Measurements from ENCODE around the gene GASK1B.

Gene GASK1B

GRCh38 chr4:158146736-158147135, 26.1 kb downstream of the GASK1B start:
- Histone ChIP-seq H3K4me1 (ENCODE audit: insufficient read depth, poor library complexity, severe bottlenecking) (no peaks in the 10 kb centered on the region), H3K4me3 (ENCODE audit: severe bottlenecking) (no peak overlapping the region), H3K9me3 (ENCODE audit: severe bottlenecking) (no peaks in the 10 kb centered on the region), H3K36me3 (ENCODE audit: low read depth) (no peaks in the 10 kb centered on the region), H3K27me3 (ENCODE audit: insufficient read depth, poor library complexity, severe bottlenecking) (no peaks in the 10 kb centered on the region), H3K27ac (ENCODE audit: poor library complexity, severe bottlenecking) (no peak overlapping the region)
- TF ChIP-seq CTCF (IDR thresholded peaks at IDR 0.05; ENCODE audit: poor library complexity, severe bottlenecking), result no peak
- no peak for DNase-seq (ENCODE audit: low spot score)
- no peak for ATAC-seq (ENCODE audit: low read depth)

- Histone ChIP-seq H3K27ac (ENCODE audit: poor library complexity, severe bottlenecking) (no peak overlapping the region), H3K9me3 (ENCODE audit: severe bottlenecking) (no peaks in the 10 kb centered on the region), H3K4me3 (ENCODE audit: severe bottlenecking) (no peak overlapping the region), H3K27me3 (ENCODE audit: insufficient read depth, poor library complexity, severe bottlenecking) (no peaks in the 10 kb centered on the region), H3K4me1 (ENCODE audit: insufficient read depth, poor library complexity, severe bottlenecking) (no peaks in the 10 kb centered on the region), H3K36me3 (ENCODE audit: low read depth) (no peaks in the 10 kb centered on the region)
- TF ChIP-seq CTCF (IDR thresholded peaks at IDR 0.05; ENCODE audit: poor library complexity, severe bottlenecking), result no peak
- DNase-seq (ENCODE audit: low spot score) (no peak), ATAC-seq (ENCODE audit: low read depth) (no peak)
These were observed 33.7 kb downstream of the GASK1B start for GRCh38 chr4:158139086-158139485.

- Histone ChIP-seq H3K36me3 (ENCODE audit: low read depth) (no peaks in the 10 kb centered on the region), H3K4me1 (ENCODE audit: insufficient read depth, poor library complexity, severe bottlenecking) (no peaks in the 10 kb centered on the region), H3K27me3 (ENCODE audit: insufficient read depth, poor library complexity, severe bottlenecking) (no peaks in the 10 kb centered on the region), H3K27ac (ENCODE audit: poor library complexity, severe bottlenecking) (no peak overlapping the region), H3K4me3 (ENCODE audit: severe bottlenecking) (no peak overlapping the region), H3K9me3 (ENCODE audit: severe bottlenecking) (no peaks in the 10 kb centered on the region)
- ATAC-seq (ENCODE audit: low read depth) (no peak), DNase-seq (ENCODE audit: low spot score) (no peak)
- no peak for TF ChIP-seq CTCF (IDR thresholded peaks at IDR 0.05; ENCODE audit: poor library complexity, severe bottlenecking)
These were observed 38.6 kb downstream of the GASK1B start for GRCh38 chr4:158134222-158134621.

GRCh38 chr4:158133551-158133950, 39.3 kb downstream of the GASK1B start:
- TF ChIP-seq CTCF (IDR thresholded peaks at IDR 0.05; ENCODE audit: poor library complexity, severe bottlenecking), result no peak
- no peak for ATAC-seq (ENCODE audit: low read depth)
- Histone ChIP-seq H3K4me3 (ENCODE audit: severe bottlenecking) (no peak overlapping the region), H3K4me1 (ENCODE audit: insufficient read depth, poor library complexity, severe bottlenecking) (no peaks in the 10 kb centered on the region), H3K36me3 (ENCODE audit: low read depth) (no peaks in the 10 kb centered on the region), H3K9me3 (ENCODE audit: severe bottlenecking) (no peaks in the 10 kb centered on the region), H3K27me3 (ENCODE audit: insufficient read depth, poor library complexity, severe bottlenecking) (no peaks in the 10 kb centered on the region), H3K27ac (ENCODE audit: poor library complexity, severe bottlenecking) (no peak overlapping the region)
- no peak for DNase-seq (ENCODE audit: low spot score)

- Histone ChIP-seq H3K27ac (ENCODE audit: poor library complexity, severe bottlenecking) (no peak overlapping the region), H3K4me3 (ENCODE audit: severe bottlenecking) (no peak overlapping the region), H3K9me3 (ENCODE audit: severe bottlenecking) (no peaks in the 10 kb centered on the region), H3K36me3 (ENCODE audit: low read depth) (no peaks in the 10 kb centered on the region), H3K4me1 (ENCODE audit: insufficient read depth, poor library complexity, severe bottlenecking) (no peaks in the 10 kb centered on the region), H3K27me3 (ENCODE audit: insufficient read depth, poor library complexity, severe bottlenecking) (no peaks in the 10 kb centered on the region)
- DNase-seq (ENCODE audit: low spot score) (no peak), ATAC-seq (ENCODE audit: low read depth) (no peak)
- TF ChIP-seq CTCF (IDR thresholded peaks at IDR 0.05; ENCODE audit: poor library complexity, severe bottlenecking), result no peak
These were observed 41.8 kb downstream of the GASK1B start for GRCh38 chr4:158131027-158131426.
